Right renal cortex interstitium (tissue), 3 donors: ENCODE measurements around the gene ZNF860. TPM values are rescaled to one million over a fixed set of nuclear protein-coding genes. Genes with fewer than 3 reads are reported as not detected.

Source experiments
- DNase-seq, 3 donors: peaks; one replicate each; pipeline ENCODE4 v3.0.0-alpha.2; 2013; ENCODE audit warnings: low read depth in 3 of 3, low spot score in 2 of 3
- polyA plus RNA-seq, 3 donors: library from polyadenylated mRNA; unstranded; fragments of 120-200 nt; gene quantifications; one replicate each; pipeline ENCODE4 v1.2.1, GENCODE V29; 2013; ENCODE audit not compliant: insufficient read length in 3 of 3

The ZNF860 gene
- 1 to 10 TPM; 2.3 to 3.2 (median 2.5) TPM for polyA plus RNA-seq

- DNase-seq, result no peak
Observed at GRCh38 chr3:31981206-31982181, at the start of gene ZNF860, which contains the start of gene OSBPL10. ZNF860 (plus strand) TSS chr3:31981750; CDS start chr3:31989080, 7,330 bp downstream. OSBPL10 (minus strand) TSS chr3:31981262; CDS start chr3:31981179, 83 bp downstream.

GRCh38 chr3:31932990-31933389 is 48.6 kb upstream of the ZNF860 start:
- DNase-seq, result no peak

GRCh38 chr3:31934018-31934417 is 47.5 kb upstream of the ZNF860 start:
- DNase-seq, result no peak

- DNase-seq, result no peak
Observed at GRCh38 chr3:31934866-31935265, 46.7 kb upstream of the ZNF860 start.

GRCh38 chr3:31936420-31937060 is 45.0 kb upstream of the ZNF860 start:
- DNase-seq, result no peak

- DNase-seq, result no peak
Observed at GRCh38 chr3:31937225-31937624, 44.3 kb upstream of the ZNF860 start.

GRCh38 chr3:31942446-31942845 is 39.1 kb upstream of the ZNF860 start:
- DNase-seq, result no peak

GRCh38 chr3:31943041-31943440 is 38.5 kb upstream of the ZNF860 start:
- DNase-seq, result no peak

- DNase-seq, result no peak
Observed at GRCh38 chr3:31945738-31946052, 35.9 kb upstream of the ZNF860 start.

- no peak for DNase-seq
Observed at GRCh38 chr3:31946484-31947081, 35.0 kb upstream of the ZNF860 start.

GRCh38 chr3:31947162-31947561 is 34.4 kb upstream of the ZNF860 start:
- DNase-seq, result no peak

- no peak for DNase-seq
Observed at GRCh38 chr3:31947671-31948091, 33.9 kb upstream of the ZNF860 start.

GRCh38 chr3:31948280-31948679 is 33.3 kb upstream of the ZNF860 start:
- DNase-seq, result no peak

GRCh38 chr3:31952205-31952604 is 29.3 kb upstream of the ZNF860 start:
- no peak for DNase-seq

- no peak for DNase-seq
Observed at GRCh38 chr3:31953091-31953490, 28.5 kb upstream of the ZNF860 start.

- no peak for DNase-seq
Observed at GRCh38 chr3:31953636-31954035, 27.9 kb upstream of the ZNF860 start.

- DNase-seq, result no peak
Observed at GRCh38 chr3:31955581-31955980, 26.0 kb upstream of the ZNF860 start.

GRCh38 chr3:31957106-31957505 is 24.4 kb upstream of the ZNF860 start:
- no peak for DNase-seq

GRCh38 chr3:31958701-31959152 is 22.8 kb upstream of the ZNF860 start:
- no peak for DNase-seq

- no peak for DNase-seq
Observed at GRCh38 chr3:31959251-31959650, 22.3 kb upstream of the ZNF860 start.
